ENCODE data around the gene BAG2.

DNA sequence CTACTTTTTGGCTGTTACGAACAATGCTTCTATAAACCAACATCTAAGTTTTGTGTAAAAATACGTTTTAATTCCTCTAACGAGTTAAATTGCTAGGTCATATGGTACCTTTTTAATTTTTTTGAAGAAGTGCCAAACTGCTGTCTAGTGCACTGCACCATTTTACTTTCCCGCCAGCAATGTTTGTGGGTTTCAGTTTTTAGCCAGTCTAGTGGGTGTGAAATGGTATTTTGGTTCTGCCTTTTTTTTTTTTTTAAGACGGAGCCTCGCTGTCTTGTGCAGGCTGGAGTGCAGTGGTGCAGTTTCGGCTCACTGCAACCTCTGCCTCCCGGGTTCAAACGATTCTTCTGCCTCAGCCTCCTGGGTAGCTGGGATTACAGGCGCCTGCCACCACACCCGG is 34.1 kb upstream of the BAG2 start:
- TF ChIP-seq POLR2A (IDR thresholded peaks at IDR 0.05; ENCODE audit: low read depth, low read length) (no peak), TAF1 (IDR thresholded peaks at IDR 0.05; ENCODE audit: borderline replicate concordance, low read depth, low read length) (no peak), POLR2AphosphoS5 (IDR thresholded peaks at IDR 0.05; ENCODE audit: low read depth, low read length) (no peak)

All from GM12892 (cell line).